ENCODE results near the gene DNMBP.
"Not testable (repeated sequence)": the region's sequence is repeated elsewhere in the genome, so short reads cannot be mapped to it uniquely, and the experiment has no call there.

DNA sequence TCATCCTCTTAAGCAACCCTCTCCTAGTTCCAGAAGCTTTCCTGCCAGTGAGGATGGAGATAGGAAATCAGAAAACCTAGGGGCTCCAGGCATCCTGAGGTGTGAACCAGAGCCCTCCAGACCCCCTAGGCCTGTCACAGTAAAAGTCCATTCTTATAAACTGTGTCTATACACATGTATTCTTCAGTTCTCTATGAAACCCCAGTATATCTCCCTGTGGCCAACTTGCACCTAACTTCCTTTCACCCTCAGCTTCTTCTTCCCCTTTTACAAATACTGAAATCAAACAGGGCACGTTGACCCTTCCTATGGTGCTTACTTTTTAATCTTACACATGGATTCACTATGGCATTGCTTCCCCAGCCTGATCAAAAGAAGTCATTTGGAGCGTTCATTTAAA is 168.9 kb downstream of the DNMBP start:
- TF ChIP-seq CTCF, POLR2A (IDR thresholded peaks at IDR 0.05): not testable (repeated sequence)

Measured in tibial nerve (tissue), 3 donors.